ENCODE data around the gene APBA2. TPM values are rescaled to one million over a fixed set of nuclear protein-coding genes. Genes with fewer than 3 reads are reported as not detected.

APBA2 gene
- total RNA-seq, 1 donor from 2014 or later = 5.3 TPM

DNA sequence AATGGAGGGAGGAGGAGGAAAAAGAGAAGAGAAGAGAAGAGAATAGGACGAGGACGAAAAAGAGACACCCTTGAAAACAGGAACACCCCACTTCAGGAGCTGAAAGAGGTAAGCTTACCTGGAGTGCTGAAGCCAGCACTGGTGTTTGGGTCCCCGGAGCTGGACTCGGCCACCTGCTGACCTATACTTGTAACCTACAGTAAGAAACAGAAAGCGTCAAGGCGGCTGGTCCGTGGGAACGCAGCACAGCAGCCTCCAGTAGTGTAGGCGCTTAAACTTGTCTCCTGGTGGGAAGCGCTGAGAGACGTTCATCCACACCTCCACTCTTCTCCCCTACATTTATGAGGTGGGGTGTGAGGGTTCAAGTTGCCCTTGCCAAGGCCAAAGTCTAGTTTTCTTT is 242.9 kb downstream of the APBA2 start:
- Histone ChIP-seq H3K27me3 (ENCODE audit: control insufficient read depth, insufficient read depth, low read length) (no peaks in the 10 kb centered on the region), H3K4me3 (ENCODE audit: low read depth, low read length) (no peak overlapping the region), H3K36me3 (ENCODE audit: control insufficient read depth, insufficient read depth, low read length) (no peaks in the 10 kb centered on the region)
- DNase-seq (ENCODE audit: low read depth) (no peak), FAIRE-seq (no peak)
- TF ChIP-seq, protein P1, sequence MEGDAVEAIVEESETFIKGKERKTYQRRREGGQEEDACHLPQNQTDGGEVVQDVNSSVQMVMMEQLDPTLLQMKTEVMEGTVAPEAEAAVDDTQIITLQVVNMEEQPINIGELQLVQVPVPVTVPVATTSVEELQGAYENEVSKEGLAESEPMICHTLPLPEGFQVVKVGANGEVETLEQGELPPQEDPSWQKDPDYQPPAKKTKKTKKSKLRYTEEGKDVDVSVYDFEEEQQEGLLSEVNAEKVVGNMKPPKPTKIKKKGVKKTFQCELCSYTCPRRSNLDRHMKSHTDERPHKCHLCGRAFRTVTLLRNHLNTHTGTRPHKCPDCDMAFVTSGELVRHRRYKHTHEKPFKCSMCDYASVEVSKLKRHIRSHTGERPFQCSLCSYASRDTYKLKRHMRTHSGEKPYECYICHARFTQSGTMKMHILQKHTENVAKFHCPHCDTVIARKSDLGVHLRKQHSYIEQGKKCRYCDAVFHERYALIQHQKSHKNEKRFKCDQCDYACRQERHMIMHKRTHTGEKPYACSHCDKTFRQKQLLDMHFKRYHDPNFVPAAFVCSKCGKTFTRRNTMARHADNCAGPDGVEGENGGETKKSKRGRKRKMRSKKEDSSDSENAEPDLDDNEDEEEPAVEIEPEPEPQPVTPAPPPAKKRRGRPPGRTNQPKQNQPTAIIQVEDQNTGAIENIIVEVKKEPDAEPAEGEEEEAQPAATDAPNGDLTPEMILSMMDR (IDR thresholded peaks at IDR 0.05; ENCODE audit: insufficient read depth, low read length, severe bottlenecking) = no peak

DNA sequence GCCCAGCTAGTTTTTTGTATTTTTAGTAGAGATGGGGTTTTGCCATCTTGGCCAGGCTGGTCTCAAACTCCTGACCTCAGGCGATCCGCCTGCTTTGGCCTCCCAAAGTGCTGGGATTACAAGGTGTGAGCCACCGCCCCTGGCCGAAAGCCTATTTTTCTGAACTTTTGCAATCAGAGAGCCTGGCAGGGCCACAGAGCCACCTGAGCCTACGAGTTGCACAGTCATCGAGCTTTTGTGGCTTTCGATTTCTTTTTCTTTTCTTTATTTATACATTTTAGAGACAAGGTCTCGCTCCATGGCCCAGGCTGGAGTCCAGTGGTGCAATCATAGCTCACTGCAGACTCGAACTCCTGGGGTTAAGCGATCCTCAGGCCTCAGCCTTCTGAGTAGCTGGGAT is 243.4 kb downstream of the APBA2 start:
- Histone ChIP-seq H3K4me3 (ENCODE audit: low read depth, low read length) (no peak overlapping the region), H3K27me3 (ENCODE audit: control insufficient read depth, insufficient read depth, low read length) (no peaks in the 10 kb centered on the region), H3K36me3 (ENCODE audit: control insufficient read depth, insufficient read depth, low read length) (no peaks in the 10 kb centered on the region)
- FAIRE-seq (no peak), DNase-seq (ENCODE audit: low read depth) (no peak)
- TF ChIP-seq, protein P1 (IDR thresholded peaks at IDR 0.05; ENCODE audit: insufficient read depth, low read length, severe bottlenecking) = no peak

DNA sequence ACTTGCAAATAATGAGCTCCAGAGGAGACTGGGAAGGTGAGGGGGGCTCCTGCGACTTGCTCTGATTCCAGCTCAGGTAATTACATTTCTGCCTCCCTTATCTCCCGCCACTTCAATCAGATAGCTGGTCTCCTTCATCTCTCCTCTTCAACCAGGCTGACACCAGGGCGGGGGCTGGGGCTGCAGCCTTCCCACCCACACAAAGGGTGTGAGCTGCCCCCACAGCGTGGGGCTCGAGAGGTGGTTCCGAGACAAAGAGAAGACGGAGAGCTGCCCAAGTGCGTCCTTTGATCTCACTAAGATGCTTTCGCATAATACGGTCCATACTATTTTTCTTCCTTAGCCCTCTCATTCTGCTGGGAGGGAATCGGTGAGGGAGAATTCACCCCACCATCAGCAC is 244.2 kb downstream of the APBA2 start:
- FAIRE-seq = no peak
- TF ChIP-seq, protein P1 (IDR thresholded peaks at IDR 0.05; ENCODE audit: insufficient read depth, low read length, severe bottlenecking) = no peak
- Histone ChIP-seq H3K4me3 (ENCODE audit: low read depth, low read length) (no peak overlapping the region), H3K27me3 (ENCODE audit: control insufficient read depth, insufficient read depth, low read length) (no peaks in the 10 kb centered on the region), H3K36me3 (ENCODE audit: control insufficient read depth, insufficient read depth, low read length) (no peaks in the 10 kb centered on the region)
- no peak for DNase-seq (ENCODE audit: low read depth)

DNA sequence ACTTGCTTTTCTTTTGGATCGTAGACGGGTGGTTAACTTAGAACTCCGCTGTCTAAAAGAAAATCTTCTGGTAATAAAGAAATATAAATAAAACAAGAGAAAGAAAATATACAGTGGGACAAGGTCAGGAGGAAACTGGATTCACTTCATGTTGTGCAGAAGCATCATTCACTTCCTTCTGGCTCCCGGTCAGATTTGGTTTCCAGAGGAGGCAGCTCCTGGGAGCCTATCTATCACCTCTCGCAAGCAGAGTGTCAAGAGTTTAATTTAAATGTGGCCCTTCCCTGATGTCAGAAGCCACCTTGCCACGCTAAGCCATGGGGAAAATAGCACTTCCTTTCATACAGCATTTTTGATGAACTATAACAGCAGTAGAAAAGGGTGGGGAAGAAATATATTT is 244.7 kb downstream of the APBA2 start:
- Histone ChIP-seq H3K27me3 (ENCODE audit: control insufficient read depth, insufficient read depth, low read length) (no peaks in the 10 kb centered on the region), H3K4me3 (ENCODE audit: low read depth, low read length) (no peak overlapping the region), H3K36me3 (ENCODE audit: control insufficient read depth, insufficient read depth, low read length) (no peaks in the 10 kb centered on the region)
- TF ChIP-seq, protein P1 (IDR thresholded peaks at IDR 0.05; ENCODE audit: insufficient read depth, low read length, severe bottlenecking) = no peak
- FAIRE-seq (no peak), DNase-seq (ENCODE audit: low read depth) (no peak)

DNA sequence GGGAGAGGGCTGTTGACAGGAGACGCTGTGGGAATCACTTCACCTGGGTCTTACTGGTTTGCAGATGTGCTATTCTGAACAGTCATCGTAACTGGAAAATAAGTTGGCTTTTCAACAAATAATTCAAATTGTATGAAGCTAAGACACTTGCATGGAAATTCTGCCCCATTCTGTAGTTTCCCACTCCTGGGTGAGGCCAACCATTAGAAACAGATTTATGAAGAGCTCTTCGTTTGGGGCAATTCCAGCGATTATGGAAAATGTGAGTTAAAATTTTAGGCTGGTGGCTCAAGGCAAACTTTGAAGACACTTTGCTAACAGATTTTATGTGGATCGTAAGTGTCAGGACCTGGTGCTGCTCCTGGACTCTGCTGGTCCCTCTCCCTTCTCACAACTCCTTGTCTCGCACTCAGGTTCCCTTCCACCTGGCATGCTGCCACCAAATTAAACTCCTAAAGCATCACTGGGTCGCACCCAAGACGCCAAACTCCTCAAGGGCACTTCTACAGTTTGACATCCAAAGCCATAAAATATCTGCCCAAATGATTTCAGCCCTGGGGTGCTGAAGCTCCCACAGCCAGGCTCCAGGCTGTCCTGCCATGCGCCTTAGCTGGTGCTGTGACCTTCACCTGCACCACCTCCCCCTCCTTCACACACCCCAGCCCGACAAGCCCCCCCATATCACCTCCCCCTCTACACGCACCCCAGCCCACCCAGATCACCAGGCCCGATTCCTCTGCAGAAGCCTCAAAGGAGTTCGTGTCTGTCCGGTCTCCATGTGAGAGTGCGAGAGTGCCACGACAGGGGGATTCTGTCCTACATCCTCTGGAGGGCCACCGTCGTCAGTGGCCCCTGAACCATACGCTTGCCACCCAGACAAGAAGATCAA is 245.4 kb downstream of the APBA2 start:
- TF ChIP-seq, protein P1 (IDR thresholded peaks at IDR 0.05; ENCODE audit: insufficient read depth, low read length, severe bottlenecking) = no peak
- Histone ChIP-seq H3K27me3 (ENCODE audit: control insufficient read depth, insufficient read depth, low read length) (no peaks in the 10 kb centered on the region), H3K36me3 (ENCODE audit: control insufficient read depth, insufficient read depth, low read length) (no peaks in the 10 kb centered on the region), H3K4me3 (ENCODE audit: low read depth, low read length) (no peak overlapping the region)
- FAIRE-seq (no peak), DNase-seq (ENCODE audit: low read depth) (no peak)
